HG03097 (cell line): ENCODE measurements around the gene FAM78A.

Experiments
- ATAC-seq: cut with Tn5 transposase; IDR thresholded peaks from one replicate; pipeline ENCODE4 v1.9.1; 2021; ENCODE audit not compliant: unreplicated experiment, low FRiP score

FAM78A gene

GRCh38 chr9:131240047-131240921, 36.0 kb downstream of the FAM78A start:
- no peak for ATAC-seq

- ATAC-seq, result no peak
These were observed 36.9 kb downstream of the FAM78A start for GRCh38 chr9:131239161-131239975.

- ATAC-seq, result no peak
These were observed 37.8 kb downstream of the FAM78A start for GRCh38 chr9:131238402-131239021.

GRCh38 chr9:131237931-131238401, 38.3 kb downstream of the FAM78A start:
- ATAC-seq, result no peak

GRCh38 chr9:131237291-131237690, 39.0 kb downstream of the FAM78A start:
- ATAC-seq, result no peak

- ATAC-seq, result no peak
These were observed 39.5 kb downstream of the FAM78A start for GRCh38 chr9:131236761-131237160.

GRCh38 chr9:131236161-131236560, 40.1 kb downstream of the FAM78A start:
- ATAC-seq, result no peak

- ATAC-seq, result no peak
These were observed 40.8 kb downstream of the FAM78A start for GRCh38 chr9:131235480-131235851.

GRCh38 chr9:131234799-131235479, 41.4 kb downstream of the FAM78A start:
- no peak for ATAC-seq

- no peak for ATAC-seq
These were observed 42.3 kb downstream of the FAM78A start for GRCh38 chr9:131233995-131234394.

GRCh38 chr9:131233556-131233955, 42.8 kb downstream of the FAM78A start:
- ATAC-seq, result no peak

- ATAC-seq, result no peak
These were observed 47.3 kb downstream of the FAM78A start for GRCh38 chr9:131228988-131229387.

GRCh38 chr9:131227959-131228460, 48.3 kb downstream of the FAM78A start:
- ATAC-seq, result no peak

GRCh38 chr9:131227112-131227958, 49.0 kb downstream of the FAM78A start:
- no peak for ATAC-seq

GRCh38 chr9:131226226-131226625, 50.1 kb downstream of the FAM78A start:
- ATAC-seq, result no peak

GRCh38 chr9:131222460-131222859, 53.9 kb downstream of the FAM78A start:
- no peak for ATAC-seq

GRCh38 chr9:131220485-131220884, 55.8 kb downstream of the FAM78A start:
- no peak for ATAC-seq

- no peak for ATAC-seq
These were observed 57.9 kb downstream of the FAM78A start for GRCh38 chr9:131218370-131218769.

- no peak for ATAC-seq
These were observed 58.8 kb downstream of the FAM78A start for GRCh38 chr9:131217331-131218031.
